GM12891 (cell line): Measurements from ENCODE around the gene PUM1.
A peak's percentile ranks its signal among the peaks of the same experiment; 100 is the strongest.

Experiments used
- DNase-seq: peaks from one replicate; pipeline ENCODE4 v3.0.0; 2011; ENCODE audit warnings: low spot score; ENCODE audit not compliant: insufficient read length
- FAIRE-seq: peaks from 2 replicates; lab custom pipeline; 2011; peaks lifted over from hg19 to GRCh38; lab: Jason Lieb, UNC
- PAX5 ChIP-seq: IDR thresholded peaks from 2 replicates; pipeline ENCODE4 v1.6.1; 2011; ENCODE audit warnings: low read length, moderate library complexity, mild to moderate bottlenecking; ENCODE audit not compliant: insufficient read depth, severe bottlenecking
- POLR2A ChIP-seq: IDR thresholded peaks from 2 replicates; pipeline ENCODE4 v1.6.1; 2011; ENCODE audit warnings: low read depth, low read length, control low read depth
- POLR2AphosphoS5 ChIP-seq: IDR thresholded peaks from 2 replicates; pipeline ENCODE4 v1.6.1; 2011; ENCODE audit warnings: low read depth, low read length, control low read depth
- POU2F2 ChIP-seq: IDR thresholded peaks from 2 replicates; pipeline ENCODE4 v1.6.1; 2011; ENCODE audit warnings: low read depth, mild to moderate bottlenecking, control low read depth, low read length, moderate library complexity
- SPI1 ChIP-seq: IDR thresholded peaks from 2 replicates; pipeline ENCODE4 v1.6.1; 2011; ENCODE audit warnings: low read depth, low read length, control low read depth
- TAF1 ChIP-seq: IDR thresholded peaks from 2 replicates; pipeline ENCODE4 v1.6.1; 2011; ENCODE audit warnings: low read depth, low read length, control low read depth

Gene PUM1

DNA sequence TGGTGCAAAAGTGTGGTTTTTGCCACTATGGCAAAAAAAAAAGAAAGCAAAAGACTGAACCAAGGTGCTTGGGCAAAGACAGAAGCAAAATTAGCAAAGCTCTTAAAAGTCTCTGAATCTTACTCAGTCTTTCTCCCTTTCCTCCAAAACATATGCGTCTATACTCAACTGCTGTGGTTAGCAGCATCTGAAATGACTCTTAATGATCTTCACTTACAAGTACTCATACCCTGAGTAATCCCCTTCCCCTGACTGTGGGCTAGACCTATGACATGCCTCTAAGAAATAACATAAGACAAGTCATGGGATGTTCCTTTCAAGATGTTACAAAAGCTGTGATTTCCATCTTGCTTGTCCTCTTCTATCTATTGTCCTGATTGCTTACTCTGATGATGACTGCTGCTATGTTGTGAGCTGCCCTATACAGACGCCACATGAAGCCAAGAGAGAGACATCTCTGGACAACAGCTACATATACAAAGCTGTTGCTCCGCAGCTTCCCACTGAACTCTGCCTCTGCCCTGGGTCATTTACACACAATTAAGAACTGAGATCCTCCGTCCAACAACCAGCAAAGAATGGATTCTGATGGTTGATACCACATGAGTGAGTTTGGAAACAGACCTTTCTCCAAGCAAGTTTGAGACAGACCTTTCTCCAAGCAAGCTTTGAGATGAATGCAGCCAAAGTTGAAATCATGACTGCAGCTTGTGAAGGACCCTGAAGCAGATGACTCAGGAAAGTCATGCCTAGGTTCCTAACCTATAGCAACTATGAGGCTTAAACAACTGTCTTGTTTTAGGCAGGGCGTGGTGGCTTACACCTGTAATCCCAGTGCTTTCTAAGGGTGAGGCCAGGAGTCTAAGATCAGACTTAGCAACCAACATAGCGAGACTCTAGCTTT is 55.2 kb downstream of the PUM1 start:
- no peak for TF ChIP-seq POLR2A
- TF ChIP-seq POLR2AphosphoS5, result no peak
- no peak for TF ChIP-seq PAX5
- no peak for TF ChIP-seq POU2F2
- no peak for TF ChIP-seq TAF1
- TF ChIP-seq SPI1, result no peak

DNA sequence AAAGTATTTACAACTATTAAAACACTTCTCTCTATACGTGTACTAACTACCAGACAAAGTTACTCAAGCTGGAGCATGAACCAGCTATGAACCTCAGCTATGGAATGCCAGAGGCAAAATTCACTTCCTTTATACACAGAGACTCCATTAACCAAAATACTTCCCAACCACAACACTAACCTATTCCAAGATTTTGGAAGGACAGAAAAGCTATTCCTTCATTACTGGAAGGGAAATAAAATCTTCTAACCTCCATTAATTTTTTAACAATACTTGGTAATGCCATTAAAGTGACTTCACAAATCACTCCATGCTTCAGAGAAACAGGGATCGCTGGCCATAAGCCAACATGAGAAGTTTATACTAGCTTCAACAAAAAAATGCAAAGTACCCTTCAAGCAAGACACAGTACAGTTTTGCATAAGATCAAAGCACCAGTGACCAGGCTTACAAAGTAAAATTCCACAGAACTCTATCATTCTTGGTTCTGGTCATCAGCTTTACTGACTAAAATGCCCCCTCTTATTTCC is 58.0 kb downstream of the PUM1 start:
- DNase-seq (no peak), FAIRE-seq (no peak)
- TF ChIP-seq POLR2A (no peak), POU2F2 (0 out of 2 replicates have a peak, but pooled peaks have one; percentile 42), PAX5 (no peak)

More for the DNA sequence above, 55.2 kb downstream of the PUM1 start:
- DNase-seq, result no peak
- peak; percentile 87 for FAIRE-seq

DNA sequence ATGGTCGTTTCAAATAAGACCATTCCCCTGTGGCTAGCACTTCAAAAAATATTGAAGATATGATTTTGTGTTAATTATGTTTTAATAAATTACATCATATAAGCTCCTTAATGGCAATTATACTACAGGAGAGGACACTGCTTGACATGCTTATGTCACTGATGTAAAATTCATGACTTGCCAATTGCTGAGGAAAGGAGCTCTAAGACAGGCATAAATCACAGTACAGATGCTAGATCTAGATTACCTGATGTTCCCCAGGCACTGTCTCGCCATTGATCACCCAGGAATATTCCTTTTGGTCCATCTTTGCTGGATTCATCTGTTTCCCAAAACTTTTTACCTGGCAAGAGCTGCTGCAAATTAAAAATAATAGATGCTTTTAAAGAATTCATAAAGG is 58.8 kb downstream of the PUM1 start:
- no peak for TF ChIP-seq POLR2AphosphoS5
- no peak for TF ChIP-seq POLR2A
- no peak for TF ChIP-seq PAX5
- TF ChIP-seq POU2F2, result no peak
- no peak for FAIRE-seq
- no peak for DNase-seq

DNA sequence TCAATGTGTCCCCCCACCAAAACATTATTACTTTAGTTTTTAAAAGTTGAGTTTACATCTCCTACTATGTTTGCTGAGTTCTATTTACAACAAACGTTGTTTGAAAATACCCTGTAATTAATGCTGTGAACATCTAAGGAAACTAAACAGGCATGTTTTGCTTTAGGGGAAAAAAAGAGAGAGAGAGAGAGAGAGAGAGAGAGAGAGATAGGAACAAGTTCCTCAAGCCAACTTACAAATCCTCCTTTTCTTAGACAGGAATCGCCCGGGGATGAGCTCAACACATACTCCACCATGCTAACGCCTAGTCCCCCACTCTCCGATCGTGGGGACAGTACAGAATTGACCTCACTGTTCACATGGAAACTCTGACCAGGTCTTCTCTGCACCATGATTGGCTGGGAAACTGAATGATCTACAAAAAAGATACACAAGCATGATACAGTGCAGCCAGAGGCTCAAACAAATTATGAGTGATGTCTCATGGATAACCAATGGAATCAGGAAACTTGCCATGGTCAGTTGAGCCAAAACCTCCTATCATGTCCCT is 59.8 kb downstream of the PUM1 start:
- DNase-seq, result no peak
- FAIRE-seq, result no peak
- no peak for TF ChIP-seq POLR2A
- TF ChIP-seq POU2F2, result no peak
- no peak for TF ChIP-seq PAX5
- TF ChIP-seq SPI1, result no peak
- TF ChIP-seq POLR2AphosphoS5, result no peak
- TF ChIP-seq TAF1, result no peak

DNA sequence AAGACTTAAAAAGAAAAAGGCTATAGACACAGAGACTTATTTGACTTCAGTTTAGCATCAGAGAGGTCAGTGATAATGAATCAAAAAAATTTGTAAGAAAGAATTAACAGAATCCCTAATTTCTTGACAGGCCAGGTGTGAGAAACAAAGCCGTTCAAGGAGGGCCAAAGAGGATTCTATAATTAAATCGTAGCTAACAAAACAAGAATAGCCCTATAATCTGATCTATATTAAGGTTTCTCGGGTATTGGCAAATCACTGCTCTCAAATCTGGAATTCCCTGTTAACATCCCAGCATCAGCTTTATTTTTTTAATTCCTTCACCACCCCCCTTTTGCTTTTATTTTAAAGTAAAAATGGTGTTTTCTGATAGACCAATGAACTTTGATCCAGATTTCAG is 60.3 kb downstream of the PUM1 start:
- DNase-seq, result no peak
- FAIRE-seq, result no peak
- TF ChIP-seq TAF1 (no peak), POLR2AphosphoS5 (no peak), POLR2A (no peak), SPI1 (no peak), PAX5 (no peak)

DNA sequence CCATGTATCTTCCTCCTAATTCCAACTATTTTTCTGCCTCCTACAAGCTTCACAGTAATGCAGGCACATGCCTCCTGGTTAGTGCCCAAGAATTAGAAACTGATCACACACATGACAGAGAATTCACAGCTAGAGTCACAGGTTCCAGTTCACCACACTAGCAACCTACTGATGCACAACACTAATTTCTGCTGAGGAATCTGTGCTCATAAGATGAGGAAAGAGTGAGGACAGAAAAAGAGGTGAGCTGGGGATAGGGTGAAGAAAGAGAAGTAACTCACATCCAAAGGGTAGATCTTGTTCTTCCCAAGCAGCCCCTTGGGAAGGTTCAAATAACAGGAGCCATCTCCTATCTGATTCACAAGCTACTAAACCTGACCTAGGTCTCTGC is 61.3 kb downstream of the PUM1 start:
- FAIRE-seq, result no peak
- DNase-seq, result no peak
- TF ChIP-seq TAF1 (no peak), POU2F2 (no peak), POLR2A (no peak), SPI1 (no peak), POLR2AphosphoS5 (no peak), PAX5 (no peak)

DNA sequence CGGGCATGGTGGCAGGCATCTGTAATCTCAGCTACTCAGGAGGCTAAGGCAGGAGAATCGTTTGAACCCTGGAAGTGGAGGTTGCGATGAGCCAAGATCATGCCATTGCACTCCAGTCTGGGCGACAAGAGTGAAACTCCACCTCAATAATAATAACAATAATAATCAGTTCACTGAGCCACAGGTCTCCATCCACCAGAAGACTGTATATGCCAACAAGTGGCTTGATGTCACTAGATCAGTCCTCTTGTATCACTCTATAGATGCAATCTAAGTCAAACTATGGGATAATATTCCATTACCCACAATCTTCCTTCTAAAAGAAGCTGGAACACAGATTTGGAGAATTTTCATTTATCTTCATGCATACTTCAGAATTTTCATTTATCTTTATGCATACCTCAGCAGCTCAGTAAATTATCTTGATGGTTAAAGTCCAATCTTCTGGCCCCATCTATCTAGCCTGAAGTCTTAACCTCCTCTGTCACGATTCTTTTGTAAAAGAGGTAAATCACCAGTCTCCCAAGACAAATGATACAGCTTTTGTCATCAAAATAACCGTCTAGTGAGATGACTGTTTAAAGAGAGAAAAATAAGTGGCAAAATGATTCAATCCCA is 61.8 kb downstream of the PUM1 start:
- TF ChIP-seq POLR2A (no peak), POU2F2 (no peak), POLR2AphosphoS5 (no peak), PAX5 (no peak), SPI1 (no peak)
- DNase-seq (no peak), FAIRE-seq (no peak)

DNA sequence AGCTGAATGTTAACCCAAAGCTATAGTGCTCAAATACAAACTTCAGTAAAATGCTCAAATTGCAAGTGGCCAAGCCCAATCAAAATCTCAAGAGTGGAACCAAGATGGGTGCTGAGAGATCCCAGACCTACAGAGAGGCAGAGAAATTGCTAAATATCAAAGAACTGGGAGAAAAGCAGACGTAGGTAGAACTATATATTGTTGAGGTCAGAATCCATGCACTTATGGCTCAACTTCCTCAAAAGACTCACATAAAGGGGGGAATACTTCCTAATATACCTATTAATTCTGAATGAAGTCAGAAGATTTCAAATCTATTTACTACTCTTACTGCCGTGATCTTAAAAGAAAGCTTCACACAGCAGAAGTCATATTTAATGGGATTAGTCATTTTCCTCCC is 65.2 kb downstream of the PUM1 start:
- FAIRE-seq (no peak), DNase-seq (no peak)
- TF ChIP-seq POLR2A (no peak), PAX5 (no peak), SPI1 (no peak), TAF1 (no peak), POU2F2 (no peak), POLR2AphosphoS5 (no peak)

DNA sequence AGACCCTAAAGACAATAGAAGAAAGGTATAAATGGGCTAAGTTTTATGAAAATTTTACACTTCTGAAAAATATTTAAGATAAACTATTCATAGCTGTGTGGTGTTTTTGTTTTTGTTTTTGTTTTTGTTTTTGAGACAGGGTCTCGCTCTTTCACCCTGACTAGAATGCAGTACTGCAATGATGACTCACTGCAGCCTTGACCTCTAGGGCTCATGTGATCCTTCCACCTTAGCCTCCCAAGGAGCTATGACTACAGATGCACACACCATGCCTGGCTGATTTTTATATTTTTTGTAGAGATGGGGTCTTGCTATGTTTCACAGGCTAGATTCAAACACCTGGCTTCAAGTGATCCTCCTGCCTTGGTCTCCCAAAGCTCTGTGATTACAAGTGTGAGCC is 66.6 kb downstream of the PUM1 start:
- DNase-seq, result no peak
- TF ChIP-seq SPI1 (no peak), TAF1 (no peak), PAX5 (no peak), POLR2AphosphoS5 (no peak), POU2F2 (no peak), POLR2A (no peak)
- no peak for FAIRE-seq
